Superior temporal gyrus (tissue), 1 donor: ENCODE data around the gene AGBL1.

Source experiments
- DNase-seq: peaks from one replicate; pipeline ENCODE4 v3.0.0-alpha.2; 2016; ENCODE audit errors: extremely low spot score

The AGBL1 gene

GRCh38 chr15:86645925-86646500 lies 566.3 kb downstream of the AGBL1 start:
- no peak for DNase-seq

- DNase-seq, result no peak
These were observed 568.3 kb downstream of the AGBL1 start for GRCh38 chr15:86647810-86648440.

GRCh38 chr15:86649277-86649676 lies 569.6 kb downstream of the AGBL1 start:
- DNase-seq, result no peak

GRCh38 chr15:86650094-86650493 lies 570.4 kb downstream of the AGBL1 start:
- DNase-seq, result no peak

GRCh38 chr15:86653344-86654197 lies 573.9 kb downstream of the AGBL1 start:
- DNase-seq, result no peak

GRCh38 chr15:86654501-86654900 lies 574.8 kb downstream of the AGBL1 start:
- DNase-seq, result no peak

GRCh38 chr15:86657305-86657704 lies 577.6 kb downstream of the AGBL1 start:
- no peak for DNase-seq

GRCh38 chr15:86659724-86660411 lies 580.2 kb downstream of the AGBL1 start:
- no peak for DNase-seq

GRCh38 chr15:86661580-86661979 lies 581.9 kb downstream of the AGBL1 start:
- no peak for DNase-seq

- DNase-seq, result no peak
These were observed 583.6 kb downstream of the AGBL1 start for GRCh38 chr15:86663304-86663703.

- no peak for DNase-seq
These were observed 584.3 kb downstream of the AGBL1 start for GRCh38 chr15:86663979-86664378.

GRCh38 chr15:86664581-86664980 lies 584.9 kb downstream of the AGBL1 start:
- no peak for DNase-seq

GRCh38 chr15:86676002-86676401 lies 596.3 kb downstream of the AGBL1 start:
- no peak for DNase-seq

- no peak for DNase-seq
These were observed 597.6 kb downstream of the AGBL1 start for GRCh38 chr15:86677278-86677677.

GRCh38 chr15:86685263-86685662 lies 605.6 kb downstream of the AGBL1 start:
- no peak for DNase-seq

- no peak for DNase-seq
These were observed 609.3 kb downstream of the AGBL1 start for GRCh38 chr15:86689006-86689405.

GRCh38 chr15:86690566-86690965 lies 610.9 kb downstream of the AGBL1 start:
- DNase-seq, result no peak

GRCh38 chr15:86691091-86691663 lies 611.5 kb downstream of the AGBL1 start:
- DNase-seq, result peak; percentile 27

- no peak for DNase-seq
These were observed 621.4 kb downstream of the AGBL1 start for GRCh38 chr15:86700864-86701610.

- DNase-seq, result no peak
These were observed 621.9 kb downstream of the AGBL1 start for GRCh38 chr15:86701611-86701963.

- DNase-seq, result no peak
These were observed 627.1 kb downstream of the AGBL1 start for GRCh38 chr15:86706813-86707212.
